GM21825 (cell line): ENCODE data around the gene MIER1.
"Not testable (repeated sequence)": the region's sequence is repeated elsewhere in the genome, so short reads cannot be mapped to it uniquely, and the experiment has no call there.

ENCODE experiments used
- ATAC-seq: cut with Tn5 transposase; IDR thresholded peaks from one replicate; pipeline ENCODE4 v1.9.1; 2021; ENCODE audit warnings: mild to moderate bottlenecking, moderate library complexity; ENCODE audit not compliant: unreplicated experiment

MIER1 gene

DNA sequence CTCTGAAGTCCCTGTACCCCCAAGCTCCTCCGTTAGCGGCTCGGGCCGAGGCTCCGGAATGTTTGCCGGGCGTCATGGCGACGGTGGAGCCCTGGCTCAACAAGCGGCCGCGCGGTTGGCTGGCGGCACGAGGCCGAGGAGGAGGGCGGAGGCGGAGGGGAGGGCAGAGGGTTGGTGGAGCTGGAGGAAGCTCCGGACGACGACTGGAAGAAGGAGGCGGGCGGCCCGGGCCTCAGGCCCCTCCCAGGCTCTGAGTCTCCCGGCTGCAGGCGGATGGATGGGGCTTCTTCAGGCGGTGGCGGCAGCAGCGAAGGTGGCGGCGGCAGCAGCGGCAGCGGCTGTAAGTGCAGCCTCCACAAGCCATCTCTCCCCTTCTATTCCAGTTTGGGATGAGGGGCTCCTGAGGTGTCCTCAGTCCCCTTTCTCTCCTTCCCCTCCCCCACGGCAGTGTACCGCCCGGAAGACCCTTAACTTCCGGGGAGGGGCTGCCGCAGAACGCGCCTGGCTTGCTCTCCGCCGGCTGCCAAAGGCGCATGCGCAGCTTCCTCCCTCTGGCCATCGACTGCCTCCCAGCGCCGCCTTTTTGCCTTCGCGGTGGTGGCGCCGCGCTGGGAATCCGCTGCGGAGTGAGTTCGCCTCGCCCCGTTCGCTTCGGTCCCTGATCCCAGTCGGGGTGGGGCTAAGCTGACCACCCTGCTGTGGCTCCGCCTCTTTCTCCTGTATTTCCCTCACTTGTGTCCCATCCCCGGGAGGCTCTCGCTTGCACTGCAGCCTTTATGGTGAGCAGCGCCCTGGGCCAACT, at the start of gene MIER1, which contains the start of gene DNAI4:
Gene MIER1 (plus strand): TSS at position 235 of the 802 bp plus-strand sequence. CDS start 39 bp downstream, at position 274.
Gene DNAI4 (minus strand): TSS at position 101 of the 802 bp plus-strand sequence. CDS start 25 bp downstream, at position 76.
- ATAC-seq: peak; percentile 96

GRCh38 chr1:66876664-66877063, 48.1 kb upstream of the MIER1 start:
- ATAC-seq: no peak

GRCh38 chr1:66889030-66889429, 35.8 kb upstream of the MIER1 start:
- ATAC-seq: no peak

DNA sequence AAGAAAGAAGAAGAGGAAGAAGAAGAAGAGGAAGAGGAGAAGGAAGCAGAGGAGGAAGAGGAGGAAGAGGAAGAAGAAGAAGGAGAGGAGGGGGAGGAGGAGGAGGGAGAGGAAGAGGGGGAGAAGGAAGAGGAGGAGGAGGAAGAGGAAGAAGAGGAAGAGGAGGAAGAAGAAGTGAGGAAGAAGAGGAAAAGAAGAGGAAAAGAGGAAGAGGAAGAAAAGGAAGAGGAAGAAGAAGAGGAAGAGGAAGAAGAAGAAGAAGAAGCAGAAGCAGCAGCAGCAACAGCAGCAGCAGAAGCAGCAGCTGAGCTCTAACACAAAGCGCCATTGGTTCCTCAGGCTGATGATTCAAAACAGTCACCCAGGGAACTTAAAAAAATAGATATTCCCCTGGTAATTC, 34.2 kb upstream of the MIER1 start:
- ATAC-seq: no peak

DNA sequence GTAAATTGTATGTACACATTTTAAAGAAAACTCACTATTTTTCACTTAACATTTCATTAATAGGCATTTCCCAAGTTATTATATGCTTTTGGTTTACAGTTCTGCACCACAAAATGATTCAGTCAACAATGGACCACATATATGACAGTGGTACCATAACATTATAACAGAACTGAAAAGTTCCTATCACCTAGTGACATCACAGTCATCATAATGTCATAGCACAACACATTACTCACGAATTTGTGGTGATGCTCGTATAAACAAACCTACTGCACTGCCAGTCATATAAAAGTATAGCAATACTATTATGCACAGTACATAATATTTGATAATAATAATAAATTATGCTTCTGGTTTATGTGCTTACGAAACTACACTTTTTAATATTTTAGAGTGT, 31.1 kb upstream of the MIER1 start:
- no peak for ATAC-seq

DNA sequence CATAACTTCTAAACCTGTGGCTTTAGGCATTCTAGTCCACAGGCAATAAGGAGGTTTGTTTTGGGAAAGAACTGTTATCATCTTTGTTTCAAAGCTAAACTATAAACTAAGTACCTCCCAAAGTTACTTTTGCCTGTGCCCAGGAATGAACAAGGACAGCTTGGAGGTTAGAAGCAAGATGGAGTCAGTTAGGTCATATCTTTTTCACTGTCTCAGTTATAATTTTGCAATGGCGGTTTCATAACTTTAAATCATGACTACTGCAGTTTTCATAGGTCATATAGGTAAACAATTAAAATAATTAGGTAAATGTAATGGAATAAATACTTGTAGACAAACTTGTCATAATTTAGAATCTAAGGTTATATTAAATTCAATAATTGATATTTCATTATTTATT, 9.6 kb upstream of the MIER1 start:
- not testable (repeated sequence) for ATAC-seq

GRCh38 chr1:66916320-66916719, 8.5 kb upstream of the MIER1 start:
- ATAC-seq: no peak

DNA sequence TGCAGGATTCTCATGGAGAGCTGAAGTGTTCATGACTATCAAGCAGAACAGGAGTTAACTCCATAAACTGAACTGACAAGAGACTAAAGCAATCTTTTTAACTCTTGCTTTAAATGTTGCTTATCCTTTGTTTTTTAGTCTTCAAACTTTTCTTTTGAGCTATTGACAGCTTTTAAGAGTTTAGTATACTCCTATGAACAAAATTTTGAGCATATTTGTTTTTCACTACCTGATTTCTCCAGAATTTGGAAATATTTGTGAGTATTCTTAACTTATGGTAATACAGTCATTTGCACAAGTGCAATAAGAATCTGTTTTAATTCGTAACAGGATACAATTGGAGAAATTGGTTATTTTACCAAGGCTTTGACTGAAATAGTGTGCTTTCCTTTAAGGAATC, 7.3 kb upstream of the MIER1 start:
- no peak for ATAC-seq

GRCh38 chr1:66919063-66919462, 5.7 kb upstream of the MIER1 start:
- no peak for ATAC-seq

- no peak for ATAC-seq
Measured at GRCh38 chr1:66919828-66920227, 5.0 kb upstream of the MIER1 start.

- no peak for ATAC-seq
Measured at GRCh38 chr1:66920543-66920942, 4.2 kb upstream of the MIER1 start.

DNA sequence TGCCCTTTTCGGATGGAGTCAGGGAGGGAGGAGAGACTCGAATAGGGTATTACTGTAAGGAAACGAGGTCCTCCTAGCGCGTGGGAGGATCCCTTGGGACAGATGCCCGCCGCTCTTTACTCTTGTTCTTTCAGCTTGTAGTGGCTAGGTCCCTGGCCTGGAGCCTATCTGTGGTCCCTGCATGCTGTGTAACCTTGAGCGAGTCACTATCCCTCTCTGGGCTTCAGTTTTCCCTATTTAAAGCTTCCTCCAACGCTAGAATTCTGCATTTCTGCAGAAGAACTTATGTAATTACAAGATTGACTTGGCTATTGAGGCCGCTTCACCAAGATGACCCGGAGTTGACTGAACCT, 744 bp downstream of the MIER1 start:
- ATAC-seq: peak; percentile 2

DNA sequence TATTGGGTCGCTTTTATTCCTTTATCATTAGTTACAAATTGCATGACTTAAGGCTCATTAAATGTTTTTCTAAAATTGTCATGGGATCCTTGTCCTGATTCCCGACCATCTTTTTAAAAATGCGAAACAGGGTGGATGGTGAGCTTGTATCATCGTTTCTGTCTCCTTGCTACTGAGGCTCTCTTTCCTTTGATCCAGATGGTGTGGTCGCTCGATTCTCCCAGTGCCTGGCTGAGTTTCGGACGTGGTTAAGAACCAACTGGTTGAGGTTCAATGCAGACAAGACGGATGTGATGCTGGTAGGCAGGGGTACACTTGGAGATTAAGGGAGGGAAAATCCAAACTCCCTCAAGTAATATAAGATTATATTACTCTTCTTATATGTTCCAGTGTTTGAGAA, 1.2 kb downstream of the MIER1 start:
- ATAC-seq: no peak

DNA sequence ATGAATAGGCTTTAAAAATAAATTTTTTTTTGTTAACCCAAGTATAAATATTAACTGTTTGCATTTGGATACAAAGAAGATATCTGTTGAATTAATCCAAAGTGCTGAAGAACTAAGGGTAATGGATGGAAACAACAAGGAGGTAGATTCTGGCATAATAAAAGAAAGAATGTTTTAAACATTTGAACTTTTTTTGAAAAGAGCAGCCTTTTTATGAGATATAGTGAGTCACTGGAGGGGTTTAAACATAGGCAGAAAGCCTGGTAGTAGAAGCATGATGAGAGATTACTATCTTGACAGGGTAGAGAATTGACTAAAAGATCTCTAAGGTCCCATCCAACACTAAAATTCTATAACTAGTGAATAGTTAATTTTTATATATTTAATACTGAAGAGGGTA, 2.7 kb downstream of the MIER1 start:
- no peak for ATAC-seq

- no peak for ATAC-seq
Measured at GRCh38 chr1:66929146-66929688, 4.4 kb downstream of the MIER1 start.

GRCh38 chr1:66929691-66929998, 4.9 kb downstream of the MIER1 start:
- ATAC-seq: no peak

DNA sequence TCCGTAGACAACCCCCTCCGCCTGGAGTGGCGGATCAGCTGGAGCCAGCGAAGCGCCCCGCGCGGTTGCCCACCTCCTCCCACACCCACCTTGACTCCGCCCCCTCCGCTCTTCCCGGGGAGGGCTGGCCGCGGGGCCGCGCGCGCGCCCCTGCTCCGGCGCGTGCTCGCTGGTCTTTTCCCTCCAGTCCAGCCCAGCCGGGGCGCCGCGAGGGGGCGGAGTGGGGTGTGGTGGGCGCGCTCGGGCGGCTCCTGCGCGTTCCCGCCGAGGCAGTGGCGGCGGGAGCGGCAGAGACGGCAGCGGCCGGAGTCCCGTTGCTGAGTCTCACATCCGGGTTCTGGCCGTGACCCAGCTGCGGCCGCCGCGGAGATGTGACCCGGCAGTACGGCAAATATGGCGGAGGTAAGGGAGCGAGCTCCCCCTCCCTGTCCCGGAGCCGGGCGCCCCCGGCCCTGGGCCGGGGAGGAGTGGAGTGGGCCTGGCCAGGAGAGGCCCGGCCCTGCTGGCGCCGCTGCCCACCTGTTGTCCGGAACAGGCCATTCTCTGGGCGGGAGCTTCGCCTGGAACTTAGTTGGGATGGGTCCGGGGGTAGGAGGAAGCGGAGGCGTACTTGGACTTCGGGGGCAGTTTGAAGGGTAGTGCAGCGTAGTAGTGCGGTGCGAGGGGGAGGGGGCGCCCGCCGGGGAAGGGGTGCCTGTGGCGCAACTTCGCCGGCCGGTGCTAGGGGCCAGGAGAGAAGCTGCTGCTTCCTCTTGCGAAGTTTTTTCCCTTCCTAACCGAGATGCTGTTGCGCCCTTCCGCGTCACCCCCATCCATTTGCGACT, 5.4 kb downstream of the MIER1 start:
- ATAC-seq: peak; percentile 74

DNA sequence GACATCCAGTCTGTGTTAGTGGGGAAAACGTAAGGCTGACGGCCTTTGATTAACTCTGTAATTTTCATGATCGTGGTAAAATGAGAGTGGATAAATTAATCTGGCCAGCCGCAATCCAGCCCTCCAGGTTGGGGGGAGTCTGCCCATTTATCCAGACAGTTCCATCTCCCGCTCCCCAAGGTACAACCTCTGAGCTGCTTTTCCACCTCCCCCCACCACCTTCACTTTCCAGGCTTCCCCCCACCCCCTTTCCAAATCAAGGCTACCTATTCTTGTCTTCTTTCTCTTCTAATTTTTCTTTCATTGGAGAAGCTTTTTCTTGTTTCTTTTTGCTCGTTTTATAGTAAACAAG, 6.0 kb downstream of the MIER1 start:
- no peak for ATAC-seq

DNA sequence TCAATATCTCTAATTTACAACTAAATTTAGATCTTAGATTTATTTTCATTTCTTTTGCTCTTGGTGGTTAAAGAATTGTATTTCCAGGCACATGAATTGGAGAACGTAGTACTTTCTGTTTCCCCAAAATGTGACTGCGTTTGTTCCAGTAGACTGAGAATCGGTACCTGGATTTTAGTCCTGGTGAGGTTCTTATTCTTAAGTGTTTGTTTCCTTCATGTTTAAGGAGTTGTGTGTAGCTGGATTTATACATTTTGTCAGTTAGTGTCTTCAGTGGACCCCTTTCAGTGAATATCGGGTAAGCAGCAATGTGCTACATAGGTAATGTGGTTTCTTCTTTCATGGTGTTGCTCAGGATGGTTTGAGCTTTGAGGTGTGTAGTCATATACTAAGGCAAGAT, 6.8 kb downstream of the MIER1 start:
- no peak for ATAC-seq

- ATAC-seq: no peak
Measured at GRCh38 chr1:66932291-66932690, 7.5 kb downstream of the MIER1 start.

DNA sequence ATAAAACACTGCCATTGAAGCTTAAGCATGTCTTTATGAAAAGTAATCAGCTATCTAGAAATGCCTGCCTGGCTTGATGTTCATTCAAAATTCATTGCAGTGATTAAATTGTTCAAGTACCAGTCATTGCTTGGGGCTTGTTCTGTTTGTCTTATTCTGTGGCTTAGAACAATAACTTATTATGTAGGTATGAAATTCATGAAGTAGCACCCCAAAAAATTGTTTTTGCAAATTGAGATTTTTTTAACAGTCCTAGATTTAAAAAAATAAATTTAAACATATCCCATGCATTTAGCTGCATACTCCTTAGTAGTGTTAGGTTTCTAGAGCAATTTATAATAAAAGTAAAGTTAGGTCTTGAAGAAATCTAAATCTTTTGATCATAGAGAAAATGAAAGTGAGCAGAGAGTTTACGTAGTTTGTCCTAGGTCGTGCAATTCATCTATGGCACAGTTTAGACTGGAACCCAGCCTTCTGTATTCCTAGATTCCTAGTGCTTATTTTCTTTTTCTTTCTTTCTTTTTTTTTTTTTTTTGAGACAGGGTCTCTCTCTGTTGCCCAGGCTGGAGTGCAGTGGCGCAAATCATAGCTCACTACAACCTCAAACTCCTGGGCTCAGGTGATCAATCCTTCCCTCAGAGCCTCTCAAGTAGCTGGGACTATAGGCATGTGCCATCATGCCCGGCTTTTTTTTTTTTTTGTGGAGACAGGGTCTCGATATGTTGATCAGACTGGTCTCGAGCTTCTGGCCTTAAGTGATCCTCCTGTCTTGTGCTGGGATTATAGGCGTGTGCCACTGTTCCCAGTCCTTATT, 9.3 kb downstream of the MIER1 start:
- ATAC-seq: no peak
